ENCODE measurements around the gene PAQR6.

DNA sequence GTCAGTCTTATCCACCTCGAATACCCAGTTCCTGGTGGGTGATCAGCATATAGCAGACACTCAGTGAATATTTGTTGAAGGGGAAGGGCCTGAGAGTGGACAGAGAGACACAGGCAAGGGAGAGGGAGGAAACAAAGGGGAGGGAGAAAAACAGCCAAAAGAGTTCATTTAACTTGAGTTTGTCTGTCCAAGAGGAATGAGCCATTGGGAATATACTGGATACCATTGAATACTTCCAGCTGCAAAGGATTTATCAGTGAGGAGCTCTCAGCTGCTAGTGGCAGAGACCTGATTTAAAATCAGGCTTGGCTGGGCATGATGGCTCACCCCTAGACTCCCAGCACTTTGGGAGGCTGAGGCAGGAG lies 17.4 kb downstream of the PAQR6 start:
- TF ChIP-seq, protein P1, sequence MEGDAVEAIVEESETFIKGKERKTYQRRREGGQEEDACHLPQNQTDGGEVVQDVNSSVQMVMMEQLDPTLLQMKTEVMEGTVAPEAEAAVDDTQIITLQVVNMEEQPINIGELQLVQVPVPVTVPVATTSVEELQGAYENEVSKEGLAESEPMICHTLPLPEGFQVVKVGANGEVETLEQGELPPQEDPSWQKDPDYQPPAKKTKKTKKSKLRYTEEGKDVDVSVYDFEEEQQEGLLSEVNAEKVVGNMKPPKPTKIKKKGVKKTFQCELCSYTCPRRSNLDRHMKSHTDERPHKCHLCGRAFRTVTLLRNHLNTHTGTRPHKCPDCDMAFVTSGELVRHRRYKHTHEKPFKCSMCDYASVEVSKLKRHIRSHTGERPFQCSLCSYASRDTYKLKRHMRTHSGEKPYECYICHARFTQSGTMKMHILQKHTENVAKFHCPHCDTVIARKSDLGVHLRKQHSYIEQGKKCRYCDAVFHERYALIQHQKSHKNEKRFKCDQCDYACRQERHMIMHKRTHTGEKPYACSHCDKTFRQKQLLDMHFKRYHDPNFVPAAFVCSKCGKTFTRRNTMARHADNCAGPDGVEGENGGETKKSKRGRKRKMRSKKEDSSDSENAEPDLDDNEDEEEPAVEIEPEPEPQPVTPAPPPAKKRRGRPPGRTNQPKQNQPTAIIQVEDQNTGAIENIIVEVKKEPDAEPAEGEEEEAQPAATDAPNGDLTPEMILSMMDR (IDR thresholded peaks at IDR 0.05; ENCODE audit: low read length): no peak
- TF ChIP-seq EZH2phosphoT487 (IDR thresholded peaks at IDR 0.05; ENCODE audit: low read length): no peak
- TF ChIP-seq EZH2 (optimal IDR thresholded peaks at IDR 0.05; ENCODE audit: low read depth, low read length): no peak
